Stromal cell of bone marrow (primary cell): Measurements from ENCODE around the gene PTP4A1.

Experiments used
- DNase-seq: peaks from one replicate; pipeline ENCODE4 v3.0.0-alpha.2; 2012; ENCODE audit warnings: low read depth

PTP4A1 gene

GRCh38 chr6:63556369-63556768, 15.9 kb upstream of the PTP4A1 start:
- DNase-seq = no peak

GRCh38 chr6:63558278-63558677, 14.0 kb upstream of the PTP4A1 start:
- no peak for DNase-seq

- peak; percentile 54 for DNase-seq
Observed at GRCh38 chr6:63560801-63561287, 11.4 kb upstream of the PTP4A1 start.

- no peak for DNase-seq
Observed at GRCh38 chr6:63561288-63561687, 11.0 kb upstream of the PTP4A1 start.

GRCh38 chr6:63563235-63563634, 9.0 kb upstream of the PTP4A1 start:
- no peak for DNase-seq

- DNase-seq = no peak
Observed at GRCh38 chr6:63565058-63565726, 7.1 kb upstream of the PTP4A1 start.

- DNase-seq = no peak
Observed at GRCh38 chr6:63565727-63566596, 6.3 kb upstream of the PTP4A1 start.

GRCh38 chr6:63567966-63568365, 4.3 kb upstream of the PTP4A1 start:
- DNase-seq = no peak

- DNase-seq = peak; percentile 54
Observed at GRCh38 chr6:63571361-63572043, 778 bp upstream of the PTP4A1 start.

GRCh38 chr6:63572747-63573075, 431 bp downstream of the PTP4A1 start:
- no peak for DNase-seq

- peak; percentile 46 for DNase-seq
Observed at GRCh38 chr6:63573076-63573898, 1.0 kb downstream of the PTP4A1 start.

- peak; percentile 42 for DNase-seq
Observed at GRCh38 chr6:63573899-63574553, 1.7 kb downstream of the PTP4A1 start.

- no peak for DNase-seq
Observed at GRCh38 chr6:63574554-63574900, 2.2 kb downstream of the PTP4A1 start.

- no peak for DNase-seq
Observed at GRCh38 chr6:63576147-63576772, 4.0 kb downstream of the PTP4A1 start.

GRCh38 chr6:63576985-63577712, 4.9 kb downstream of the PTP4A1 start:
- DNase-seq = no peak

GRCh38 chr6:63578757-63579156, 6.5 kb downstream of the PTP4A1 start:
- DNase-seq = no peak

- DNase-seq = no peak
Observed at GRCh38 chr6:63579937-63580703, 7.8 kb downstream of the PTP4A1 start.

- DNase-seq = no peak
Observed at GRCh38 chr6:63580704-63580961, 8.4 kb downstream of the PTP4A1 start.

- DNase-seq = no peak
Observed at GRCh38 chr6:63581355-63582013, 9.2 kb downstream of the PTP4A1 start.
